GM21786 (cell line): ENCODE results near the gene C19orf25.

Experiments
- ATAC-seq: cut with Tn5 transposase; IDR thresholded peaks from one replicate; pipeline ENCODE4 v1.9.1; 2021; ENCODE audit not compliant: unreplicated experiment

The C19orf25 gene

DNA sequence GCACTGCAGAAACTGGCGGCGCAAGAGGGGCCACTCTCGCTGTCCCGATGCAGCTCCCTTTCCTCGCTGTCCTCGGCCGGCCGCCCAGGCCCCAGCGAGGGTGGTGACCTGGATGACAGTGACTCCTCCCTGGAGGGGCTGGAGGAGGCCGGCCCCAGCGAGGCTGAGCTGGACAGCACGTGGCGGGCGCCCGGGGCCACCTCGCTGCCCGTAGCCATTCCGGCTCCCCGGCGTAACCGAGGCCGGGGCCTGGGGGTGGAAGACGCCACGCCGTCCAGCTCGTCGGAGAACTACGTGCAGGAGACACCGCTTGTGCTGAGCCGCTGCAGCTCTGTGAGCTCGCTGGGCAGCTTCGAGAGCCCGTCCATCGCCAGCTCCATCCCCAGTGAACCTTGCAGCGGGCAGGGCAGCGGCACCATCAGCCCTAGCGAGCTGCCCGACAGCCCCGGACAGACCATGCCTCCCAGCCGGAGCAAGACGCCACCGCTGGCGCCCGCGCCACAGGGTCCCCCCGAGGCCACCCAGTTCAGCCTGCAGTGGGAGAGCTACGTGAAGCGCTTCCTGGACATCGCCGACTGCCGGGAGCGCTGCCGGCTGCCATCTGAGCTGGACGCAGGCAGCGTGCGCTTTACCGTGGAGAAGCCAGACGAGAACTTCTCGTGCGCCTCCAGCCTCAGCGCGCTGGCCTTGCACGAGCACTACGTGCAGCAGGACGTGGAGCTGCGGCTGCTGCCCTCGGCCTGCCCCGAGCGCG, 12.4 kb downstream of the C19orf25 start:
- ATAC-seq, result no peak

DNA sequence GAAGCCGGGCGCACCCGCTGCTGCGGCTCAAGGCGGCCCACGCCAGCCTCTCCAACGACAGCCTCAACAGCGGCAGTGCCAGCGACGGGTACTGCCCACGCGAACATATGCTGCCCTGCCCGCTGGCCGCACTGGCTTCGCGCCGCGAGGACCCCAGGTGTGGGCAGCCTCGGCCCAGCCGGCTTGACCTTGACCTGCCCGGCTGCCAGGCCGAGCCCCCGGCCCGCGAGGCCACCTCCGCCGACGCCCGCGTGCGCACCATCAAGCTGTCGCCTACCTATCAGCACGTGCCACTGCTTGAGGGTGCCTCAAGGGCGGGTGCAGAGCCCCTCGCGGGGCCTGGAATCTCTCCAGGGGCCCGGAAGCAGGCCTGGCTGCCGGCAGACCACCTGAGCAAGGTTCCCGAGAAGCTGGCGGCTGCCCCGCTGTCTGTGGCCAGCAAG, 13.0 kb downstream of the C19orf25 start:
- ATAC-seq, result no peak

DNA sequence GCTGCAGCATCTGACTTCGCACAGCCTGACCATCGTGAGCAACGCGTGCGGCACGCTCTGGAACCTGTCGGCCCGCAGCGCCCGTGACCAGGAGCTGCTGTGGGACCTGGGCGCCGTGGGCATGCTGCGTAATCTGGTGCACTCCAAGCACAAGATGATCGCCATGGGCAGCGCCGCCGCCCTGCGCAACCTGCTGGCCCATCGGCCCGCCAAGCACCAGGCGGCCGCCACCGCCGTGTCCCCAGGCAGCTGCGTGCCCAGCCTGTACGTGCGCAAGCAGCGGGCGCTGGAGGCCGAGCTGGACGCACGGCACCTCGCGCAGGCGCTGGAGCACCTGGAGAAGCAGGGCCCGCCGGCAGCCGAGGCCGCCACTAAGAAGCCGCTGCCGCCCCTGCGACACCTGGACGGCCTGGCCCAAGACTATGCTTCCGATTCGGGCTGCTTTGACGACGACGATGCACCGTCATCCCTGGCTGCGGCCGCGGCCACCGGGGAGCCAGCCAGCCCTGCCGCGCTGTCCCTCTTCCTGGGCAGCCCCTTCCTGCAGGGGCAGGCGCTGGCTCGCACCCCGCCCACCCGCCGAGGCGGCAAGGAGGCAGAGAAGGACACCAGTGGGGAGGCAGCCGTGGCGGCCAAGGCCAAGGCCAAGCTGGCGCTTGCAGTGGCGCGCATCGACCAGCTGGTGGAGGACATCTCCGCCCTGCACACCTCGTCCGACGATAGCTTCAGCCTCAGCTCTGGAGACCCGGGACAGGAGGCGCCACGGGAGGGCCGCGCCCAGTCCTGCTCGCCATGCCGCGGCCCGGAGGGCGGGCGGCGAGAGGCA, 13.6 kb downstream of the C19orf25 start:
- no peak for ATAC-seq

DNA sequence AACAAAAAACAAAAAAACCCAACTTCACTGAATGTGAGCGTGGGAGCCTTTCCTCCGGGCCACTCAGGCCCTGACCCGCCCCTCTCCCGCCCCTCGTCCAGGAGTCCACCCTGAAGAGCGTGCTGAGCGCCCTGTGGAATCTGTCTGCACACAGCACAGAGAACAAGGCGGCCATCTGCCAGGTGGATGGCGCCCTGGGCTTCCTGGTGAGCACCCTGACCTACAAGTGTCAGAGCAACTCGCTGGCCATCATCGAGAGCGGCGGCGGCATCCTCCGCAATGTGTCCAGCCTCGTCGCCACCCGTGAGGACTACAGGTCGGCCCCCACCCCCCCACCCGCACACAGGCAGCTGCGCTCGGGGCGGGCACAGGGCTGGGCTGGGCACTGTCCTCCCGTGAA, 17.2 kb downstream of the C19orf25 start:
- no peak for ATAC-seq

DNA sequence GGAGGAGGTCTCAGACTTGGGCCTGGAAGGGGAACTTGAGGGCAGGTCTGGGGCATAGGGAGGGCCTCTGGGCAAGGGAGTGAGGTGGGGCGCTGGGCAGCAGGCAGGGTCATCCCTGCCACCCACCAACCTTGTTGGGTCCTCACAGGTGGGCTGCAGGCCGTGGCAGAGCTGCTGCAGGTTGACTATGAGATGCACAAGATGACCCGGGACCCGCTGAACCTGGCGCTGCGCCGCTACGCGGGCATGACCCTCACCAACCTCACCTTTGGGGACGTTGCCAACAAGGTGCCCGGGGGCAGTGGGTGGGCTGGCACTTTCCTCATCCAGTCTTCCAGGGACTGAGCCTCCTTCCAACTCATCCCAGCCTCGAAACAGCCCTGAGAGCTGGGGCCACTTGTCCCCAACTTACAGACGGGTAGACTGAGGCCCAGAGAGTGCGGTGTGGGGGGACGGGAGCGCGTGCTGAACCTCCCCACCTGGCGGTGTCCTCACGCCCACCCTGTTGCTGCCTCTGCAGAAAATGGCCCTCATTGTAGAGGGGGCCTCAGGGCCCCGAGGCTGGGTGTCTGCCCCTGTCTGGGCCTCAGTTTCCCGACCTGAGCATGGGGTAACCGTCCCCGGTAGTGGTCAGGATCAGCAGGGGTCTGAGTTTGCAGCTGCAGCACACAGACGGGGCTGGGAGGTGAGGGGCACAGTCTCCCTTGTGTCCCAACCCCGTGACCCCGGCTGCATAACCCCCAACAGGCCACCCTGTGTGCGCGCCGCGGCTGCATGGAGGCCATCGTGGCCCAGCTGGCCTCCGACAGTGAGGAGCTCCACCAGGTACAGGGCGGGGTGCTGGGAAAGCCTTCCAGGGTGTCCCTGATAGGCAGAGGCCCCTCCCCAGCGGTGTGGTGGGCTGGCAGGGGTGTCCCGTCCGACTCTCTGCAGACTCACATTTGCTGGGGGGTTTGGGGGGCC, 18.7 kb downstream of the C19orf25 start:
- no peak for ATAC-seq

DNA sequence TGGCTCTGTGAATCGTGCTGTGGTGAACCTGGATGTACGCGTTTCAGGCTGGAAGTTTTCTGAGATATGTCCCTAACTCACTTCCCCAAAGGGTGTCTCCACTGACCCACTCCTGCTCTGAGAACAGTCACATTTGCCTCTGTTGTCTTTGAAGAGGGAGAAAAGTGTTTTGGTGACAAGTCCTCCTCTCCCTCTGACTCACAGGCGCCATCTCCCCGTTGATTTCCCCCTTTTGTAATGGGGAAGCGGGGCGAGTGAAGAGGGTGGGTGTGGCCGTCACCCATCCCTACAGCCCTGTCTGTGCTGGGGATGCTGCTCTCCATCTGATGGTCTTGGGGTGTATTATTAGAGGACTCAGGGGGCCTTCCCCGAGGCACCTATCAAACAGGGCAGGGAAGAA, 19.5 kb downstream of the C19orf25 start:
- ATAC-seq, result no peak

DNA sequence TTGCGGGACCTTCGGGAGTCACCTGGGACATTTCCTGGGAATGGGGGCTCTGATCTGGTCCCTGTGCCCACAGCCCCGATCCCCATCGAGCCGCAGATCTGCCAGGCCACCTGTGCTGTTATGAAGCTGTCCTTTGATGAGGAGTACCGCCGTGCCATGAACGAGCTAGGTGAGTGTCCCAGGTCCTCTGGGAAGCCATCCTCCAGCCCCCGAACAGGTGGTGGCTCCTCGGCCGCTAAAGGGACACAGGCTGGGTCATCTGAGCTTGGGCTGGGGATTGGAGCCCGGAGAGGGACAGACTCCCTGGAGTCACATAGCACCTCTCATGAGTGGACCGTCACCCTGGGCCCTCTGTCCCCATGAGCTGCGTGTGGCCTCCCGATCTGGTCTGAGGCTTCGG, 21.1 kb downstream of the C19orf25 start:
- no peak for ATAC-seq

DNA sequence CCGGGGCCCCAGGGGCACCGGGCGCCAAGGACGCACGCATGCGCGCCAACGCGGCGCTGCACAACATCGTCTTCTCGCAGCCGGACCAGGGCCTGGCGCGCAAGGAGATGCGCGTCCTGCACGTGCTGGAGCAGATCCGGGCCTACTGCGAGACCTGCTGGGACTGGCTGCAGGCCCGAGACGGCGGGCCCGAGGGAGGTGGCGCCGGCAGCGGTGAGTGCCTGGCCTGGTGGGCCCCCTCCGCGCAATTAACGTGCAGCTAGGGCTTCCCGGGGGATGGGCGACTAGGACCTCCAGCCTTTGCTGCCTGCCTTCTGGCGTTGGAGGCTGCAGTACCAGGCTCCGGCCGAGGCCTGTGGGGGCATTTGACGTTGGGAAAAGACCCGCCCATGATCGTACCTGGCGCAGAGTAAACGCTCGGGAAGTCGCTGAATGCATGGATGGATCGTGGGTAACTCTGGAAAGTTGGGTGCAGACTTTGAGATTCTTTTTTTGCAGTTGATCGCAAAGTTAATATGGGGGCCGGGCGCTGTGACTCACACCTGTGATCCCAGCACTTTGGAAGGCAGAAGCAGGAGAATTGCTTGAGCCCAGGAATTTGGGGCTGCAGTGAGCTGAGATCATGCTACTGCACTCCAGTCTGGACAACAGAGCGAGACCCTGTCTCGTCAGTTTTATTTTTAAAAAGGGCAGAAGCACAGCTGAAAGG, 21.8 kb downstream of the C19orf25 start:
- ATAC-seq, result no peak

DNA sequence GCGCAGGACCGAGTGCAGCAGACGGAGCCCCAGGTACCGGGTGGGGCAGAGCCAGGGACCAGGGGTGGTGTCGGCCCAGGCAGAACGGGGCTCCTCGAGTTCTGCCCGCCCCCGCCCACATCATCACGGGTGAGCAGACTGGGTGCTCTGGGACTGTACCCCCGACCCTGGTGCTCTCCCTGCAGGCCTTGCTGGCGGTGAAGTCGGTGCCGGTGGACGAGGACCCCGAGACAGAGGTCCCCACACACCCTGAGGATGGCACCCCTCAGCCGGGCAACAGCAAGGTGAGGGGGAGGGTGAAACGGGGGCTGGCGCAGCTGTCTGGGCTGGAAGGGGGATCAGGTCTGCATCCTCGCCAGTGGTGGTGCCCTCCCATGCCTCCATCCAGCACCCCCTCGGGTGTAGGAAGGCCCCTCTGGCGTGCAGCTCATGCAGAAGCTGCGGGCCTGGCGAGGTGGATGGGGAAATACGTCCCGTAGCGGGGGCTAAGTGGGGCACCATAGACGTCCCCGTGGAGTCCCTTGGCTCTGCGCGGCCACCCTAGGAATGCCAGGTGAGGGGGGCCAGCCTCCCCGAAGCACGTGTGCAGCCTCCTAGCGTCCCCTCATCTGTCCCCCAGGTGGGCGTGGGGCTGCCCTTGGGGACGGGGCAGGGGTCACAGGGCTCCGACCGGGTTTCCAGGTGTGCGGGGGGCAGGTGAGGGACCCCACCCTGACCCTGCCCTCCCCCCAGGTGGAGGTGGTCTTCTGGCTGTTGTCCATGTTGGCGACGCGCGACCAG, 22.7 kb downstream of the C19orf25 start:
- ATAC-seq, result no peak

DNA sequence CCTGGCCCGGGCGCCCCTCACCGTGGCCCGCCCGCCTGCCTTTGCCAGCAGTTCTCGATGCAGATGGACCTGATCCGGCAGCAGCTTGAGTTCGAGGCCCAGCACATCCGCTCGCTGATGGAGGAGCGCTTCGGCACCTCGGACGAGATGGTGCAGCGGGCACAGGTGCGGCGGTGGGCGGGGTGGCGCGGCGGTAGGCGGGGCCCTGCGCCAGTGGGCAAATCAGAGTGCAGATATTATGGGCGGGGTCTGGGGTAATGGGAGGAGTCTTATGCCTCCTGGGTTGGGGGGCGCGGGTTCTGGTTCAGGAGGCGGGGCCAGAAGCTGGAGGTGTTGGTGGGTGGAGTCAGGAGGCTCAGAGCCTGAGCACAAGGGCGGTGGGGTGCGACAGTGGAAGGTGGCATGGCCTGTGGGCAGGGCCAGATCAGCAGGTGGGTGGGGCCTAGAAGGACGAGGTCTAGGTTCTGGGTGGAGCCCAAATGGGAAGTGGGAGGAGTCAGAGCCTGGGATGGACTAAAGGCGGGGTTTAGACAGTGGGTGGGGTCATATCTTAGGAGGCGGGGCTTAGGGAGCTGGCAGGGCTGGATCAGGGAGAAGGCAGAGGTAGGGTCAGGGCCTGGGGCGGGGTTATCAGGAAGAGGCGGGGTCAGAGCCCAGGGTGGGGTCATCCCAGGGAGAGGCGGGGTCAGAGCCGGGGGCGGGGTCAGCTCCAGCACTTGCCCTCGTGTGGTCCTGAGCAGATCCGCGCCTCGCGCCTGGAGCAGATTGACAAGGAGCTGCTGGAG, 23.5 kb downstream of the C19orf25 start:
- ATAC-seq, result no peak

DNA sequence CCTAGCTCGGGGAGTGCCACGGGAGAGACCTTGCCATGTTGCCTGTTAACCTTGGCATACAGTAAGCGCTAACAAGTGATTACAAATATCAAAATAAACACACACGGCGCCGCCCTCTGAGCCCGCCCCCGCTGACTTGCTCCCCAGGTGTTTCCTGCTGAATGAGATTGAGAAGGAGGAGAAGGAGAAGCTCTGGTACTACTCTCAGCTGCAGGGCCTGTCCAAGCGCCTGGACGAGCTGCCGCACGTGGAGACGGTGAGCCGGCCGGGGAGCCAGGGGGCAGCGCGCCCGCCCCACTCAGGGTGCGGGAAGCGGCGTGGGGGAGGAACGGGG, 24.0 kb downstream of the C19orf25 start:
- no peak for ATAC-seq

DNA sequence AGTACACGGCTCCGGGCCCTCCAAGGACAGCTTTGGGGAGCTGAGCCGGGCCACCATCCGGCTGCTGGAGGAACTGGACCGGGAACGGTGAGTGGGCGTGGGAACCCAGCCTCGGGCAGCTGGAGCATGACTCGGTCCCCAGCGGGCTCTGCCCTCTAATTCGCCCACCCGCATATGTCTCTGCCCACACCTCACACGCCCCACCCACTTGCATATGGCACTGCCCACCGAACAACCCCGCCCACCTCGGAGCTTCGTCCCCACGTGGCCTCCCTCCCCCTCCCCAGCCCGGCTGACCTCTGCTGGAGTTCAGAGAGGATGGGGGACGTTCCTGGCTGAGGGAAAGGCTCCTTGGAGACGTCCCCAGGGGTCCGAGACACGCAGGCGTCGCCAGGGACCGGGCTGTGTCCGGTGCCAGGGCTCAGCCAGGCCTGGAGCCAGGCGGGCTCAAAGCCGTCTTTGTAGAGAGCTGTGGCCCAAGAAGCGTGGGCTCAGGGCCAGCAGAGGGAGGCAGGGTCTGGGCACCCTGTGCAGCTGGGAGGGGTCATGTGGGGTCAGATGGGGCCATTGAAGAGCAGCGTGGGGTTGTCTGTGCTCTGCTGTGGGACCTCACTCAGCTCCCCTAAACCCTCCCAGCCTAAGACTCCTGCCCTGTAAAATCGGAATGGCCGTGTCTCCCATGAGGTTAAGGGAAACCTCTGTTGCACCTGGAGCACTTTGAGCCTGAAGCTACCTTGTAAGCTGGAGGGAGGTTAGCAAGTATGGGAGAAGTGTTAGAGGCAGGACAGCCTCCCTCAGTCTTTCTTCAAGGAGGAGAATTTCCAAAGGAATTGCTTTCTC, 25.3 kb downstream of the C19orf25 start:
- ATAC-seq, result no peak

DNA sequence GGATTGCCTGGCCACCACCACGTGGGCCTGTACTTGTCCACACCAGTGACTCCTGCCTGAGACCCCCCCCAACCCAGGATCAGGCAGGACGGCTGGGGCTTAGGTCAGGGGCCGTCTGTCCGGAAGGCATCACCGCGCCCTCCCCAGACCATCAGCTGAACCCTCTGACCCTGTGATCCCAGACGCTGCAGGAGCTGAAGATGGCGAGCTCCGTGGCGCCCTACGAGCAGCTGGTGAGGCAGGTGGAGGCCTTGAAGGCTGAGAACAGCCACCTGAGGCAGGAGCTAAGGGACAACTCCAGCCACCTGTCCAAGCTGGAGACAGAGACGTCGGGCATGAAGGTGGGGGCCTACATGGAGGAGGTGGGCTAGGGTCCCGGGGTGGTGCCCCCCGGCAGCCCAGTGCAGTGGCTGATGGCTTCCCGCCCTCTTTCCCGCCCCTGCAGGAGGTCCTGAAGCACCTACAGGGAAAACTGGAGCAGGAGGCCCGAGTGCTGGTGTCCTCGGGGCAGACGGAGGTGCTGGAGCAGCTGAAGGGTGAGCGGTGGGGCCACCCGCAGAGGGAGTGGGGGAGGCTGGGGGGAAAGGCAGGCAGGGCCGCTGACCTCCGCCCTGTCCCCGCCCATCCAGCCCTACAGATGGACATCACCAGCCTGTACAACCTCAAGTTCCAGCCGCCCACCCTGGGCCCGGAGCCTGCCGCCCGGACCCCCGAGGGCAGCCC, 26.1 kb downstream of the C19orf25 start:
- no peak for ATAC-seq

DNA sequence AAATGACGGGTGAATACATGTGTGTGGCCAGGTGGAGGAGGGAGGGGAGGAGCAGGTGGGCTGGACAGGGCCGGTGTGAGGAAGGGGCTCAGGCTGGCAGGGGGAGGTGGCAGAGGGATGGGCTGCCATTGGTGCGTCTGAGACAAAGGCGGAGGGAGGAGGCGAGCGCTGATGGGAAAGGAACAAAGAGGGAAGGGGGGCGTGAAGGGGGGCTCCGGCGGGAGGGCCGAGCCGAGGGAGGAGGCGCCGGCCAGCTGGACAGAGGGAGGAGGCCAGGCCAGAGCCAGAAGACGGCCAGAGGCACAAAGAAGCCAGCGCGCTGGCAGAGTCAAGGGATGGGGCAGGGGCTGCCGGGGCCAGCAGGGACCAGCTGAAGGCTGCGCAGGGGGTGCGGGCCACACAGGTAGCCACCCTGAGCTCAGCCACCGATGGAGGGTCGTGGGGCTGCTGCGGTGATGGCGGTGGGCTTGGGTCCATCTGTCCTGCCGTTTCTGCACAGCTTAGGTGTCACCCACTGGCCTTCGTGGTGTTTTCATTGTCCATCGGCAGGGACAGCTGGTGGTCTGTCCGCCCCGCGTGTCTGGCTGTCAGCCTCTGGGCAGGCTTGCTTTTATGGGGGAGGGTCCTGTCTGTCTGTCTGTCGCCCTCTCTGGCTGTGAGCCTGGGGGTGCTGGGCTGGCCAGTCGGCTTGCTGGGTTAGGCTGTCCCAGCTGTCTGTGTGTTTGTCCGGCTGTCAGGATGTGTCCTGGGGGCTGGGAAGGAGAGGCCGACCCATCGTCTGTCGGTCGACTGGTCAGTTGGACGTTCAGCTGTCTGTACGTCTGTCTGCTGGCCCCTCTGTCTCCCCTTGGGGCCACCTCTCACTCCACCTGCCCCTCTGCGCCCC, 26.9 kb downstream of the C19orf25 start:
- ATAC-seq, result no peak

DNA sequence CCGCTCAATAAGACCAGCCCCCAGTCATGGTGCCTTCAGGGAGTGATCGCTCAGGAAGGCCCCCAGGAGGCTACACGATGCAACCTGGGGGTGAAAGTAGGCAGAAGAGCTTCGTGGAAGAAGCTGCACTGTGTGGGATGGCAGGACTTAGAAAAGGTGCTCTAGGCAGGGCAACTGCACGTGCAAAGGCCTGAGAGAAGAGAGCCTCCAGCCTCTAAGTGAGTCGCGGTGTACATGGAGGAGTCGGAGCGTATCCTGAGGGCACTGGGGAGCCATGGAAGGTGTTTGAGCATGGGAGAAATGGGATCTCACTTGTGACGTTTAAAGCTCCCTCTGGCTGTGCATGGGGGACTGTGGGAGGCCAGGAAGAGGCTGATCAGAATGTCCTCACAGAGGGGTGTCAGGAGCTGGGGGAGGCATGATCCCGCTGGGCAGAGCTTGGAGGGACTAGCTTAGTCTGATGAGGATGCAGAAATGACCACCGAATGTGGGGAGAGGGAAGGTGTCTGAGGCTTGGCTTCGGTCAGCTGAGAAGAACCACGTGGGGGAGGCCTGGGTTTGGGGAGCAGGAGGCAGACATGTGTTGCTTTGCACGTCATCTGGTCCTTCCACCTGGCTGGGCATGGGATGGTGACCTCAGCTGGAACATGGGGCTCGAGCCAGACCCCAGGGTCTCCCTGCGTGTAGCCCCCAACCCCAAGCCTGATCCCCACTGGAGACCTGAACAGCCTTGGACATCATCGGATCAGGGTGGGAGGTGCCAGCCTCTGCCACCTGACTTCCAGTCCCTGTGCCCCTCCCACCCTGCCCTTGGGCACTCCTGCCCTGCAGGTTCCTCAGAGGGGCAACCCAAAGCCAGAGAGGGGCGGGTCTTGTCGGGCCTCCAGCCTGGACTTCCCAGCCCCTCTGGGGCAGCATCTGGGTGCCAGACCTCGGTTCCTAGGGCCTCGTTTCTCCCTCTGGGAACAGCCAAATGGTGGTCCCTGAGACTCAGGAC, 28.0 kb downstream of the C19orf25 start:
- ATAC-seq, result no peak
